ENCODE measurements around the gene DTNBP1.
"Not testable (repeated sequence)": the region's sequence is repeated elsewhere in the genome, so short reads cannot be mapped to it uniquely, and the experiment has no call there.

DTNBP1 gene

GRCh38 chr6:15556711-15557110 is 106.1 kb downstream of the DTNBP1 start:
- no peak for DNase-seq (ENCODE audit: low spot score)

GRCh38 chr6:15555101-15556038 is 107.5 kb downstream of the DTNBP1 start:
- peak; percentile 10 for DNase-seq (ENCODE audit: low spot score)

GRCh38 chr6:15554728-15555100 is 108.1 kb downstream of the DTNBP1 start:
- no peak for DNase-seq (ENCODE audit: low spot score)

GRCh38 chr6:15553736-15554294 is 109.0 kb downstream of the DTNBP1 start:
- no peak for DNase-seq (ENCODE audit: low spot score)

- DNase-seq (ENCODE audit: low spot score) = no peak
Measured at GRCh38 chr6:15553031-15553430, 109.8 kb downstream of the DTNBP1 start.

- peak; percentile 69 for DNase-seq (ENCODE audit: low spot score)
Measured at GRCh38 chr6:15551798-15552197, 111.0 kb downstream of the DTNBP1 start.

- no peak for DNase-seq (ENCODE audit: low spot score)
Measured at GRCh38 chr6:15551262-15551661, 111.6 kb downstream of the DTNBP1 start.

GRCh38 chr6:15550546-15551123 is 112.2 kb downstream of the DTNBP1 start:
- DNase-seq (ENCODE audit: low spot score) = no peak

- DNase-seq (ENCODE audit: low spot score) = no peak
Measured at GRCh38 chr6:15549371-15549770, 113.5 kb downstream of the DTNBP1 start.

- DNase-seq (ENCODE audit: low spot score) = no peak
Measured at GRCh38 chr6:15547400-15547799, 115.4 kb downstream of the DTNBP1 start.

- peak; percentile 56 for DNase-seq (ENCODE audit: low spot score)
Measured at GRCh38 chr6:15546591-15546990, 116.2 kb downstream of the DTNBP1 start.

GRCh38 chr6:15544321-15544900 is 118.4 kb downstream of the DTNBP1 start:
- no peak for DNase-seq (ENCODE audit: low spot score)

- not testable (repeated sequence) for DNase-seq (ENCODE audit: low spot score)
Measured at GRCh38 chr6:15543332-15543917, 119.4 kb downstream of the DTNBP1 start.

- peak; percentile 41 for DNase-seq (ENCODE audit: low spot score)
Measured at GRCh38 chr6:15539722-15540270, 123.0 kb downstream of the DTNBP1 start.

GRCh38 chr6:15538766-15539495 is 123.9 kb downstream of the DTNBP1 start:
- DNase-seq (ENCODE audit: low spot score) = no peak

GRCh38 chr6:15538106-15538505 is 124.7 kb downstream of the DTNBP1 start:
- DNase-seq (ENCODE audit: low spot score) = no peak

- no peak for DNase-seq (ENCODE audit: low spot score)
Measured at GRCh38 chr6:15536198-15536955, 126.5 kb downstream of the DTNBP1 start.

GRCh38 chr6:15535495-15536197 is 127.2 kb downstream of the DTNBP1 start:
- no peak for DNase-seq (ENCODE audit: low spot score)

GRCh38 chr6:15534974-15535373 is 127.9 kb downstream of the DTNBP1 start:
- peak; percentile 55 for DNase-seq (ENCODE audit: low spot score)

Measured in kidney tubule cell (primary cell).